HepG2 (cell line): ENCODE data around the gene EPN3. TPM values are rescaled to one million over a fixed set of nuclear protein-coding genes. Genes with fewer than 3 reads are reported as not detected.
A peak's percentile ranks its signal among the peaks of the same experiment; 100 is the strongest.

ENCODE experiments used
- CENPBD1 ChIP-seq: sonication (generic); formaldehyde crosslinking; IDR thresholded peaks from 2 replicates; pipeline ENCODE4 v1.8.0; 2022; ENCODE audit warnings: missing genetic modification reagents, low read depth, mild to moderate bottlenecking, borderline replicate concordance
- DRAP1 ChIP-seq: IDR thresholded peaks from 2 replicates; pipeline ENCODE4 v1.6.1; 2016; ENCODE audit warnings: missing genetic modification reagents, missing compliant biosample characterization
- FOXJ3 ChIP-seq: sonication (generic); formaldehyde crosslinking; IDR thresholded peaks from 2 replicates; pipeline ENCODE4 v1.4.0; 2020; ENCODE audit warnings: missing genetic modification reagents, mild to moderate bottlenecking, borderline replicate concordance
- GABPB1 ChIP-seq: IDR thresholded peaks from 2 replicates; pipeline ENCODE4 v1.6.1; 2016; ENCODE audit warnings: mild to moderate bottlenecking, missing genetic modification reagents, moderate library complexity, missing compliant biosample characterization
- IRF2 ChIP-seq: IDR thresholded peaks from 2 replicates; pipeline ENCODE4 v1.6.1; 2018; ENCODE audit warnings: missing genetic modification reagents, missing compliant biosample characterization
- KDM2A ChIP-seq: sonication (generic); formaldehyde crosslinking; IDR thresholded peaks from 2 replicates; pipeline ENCODE4 v1.4.0; 2020; ENCODE audit warnings: low read depth, missing genetic modification reagents, borderline replicate concordance
- KLF15 ChIP-seq: sonication (generic); formaldehyde crosslinking; IDR thresholded peaks from 2 replicates; pipeline ENCODE4 v1.8.1; 2023; ENCODE audit warnings: borderline replicate concordance, mild to moderate bottlenecking, inconsistent platforms, missing genetic modification reagents, mixed read lengths
- KMT2A ChIP-seq: sonication (generic); formaldehyde crosslinking; IDR thresholded peaks from 2 replicates; pipeline ENCODE4 v1.4.0; 2020; ENCODE audit warnings: missing genetic modification reagents
- MEIS1 ChIP-seq: sonication (generic); formaldehyde crosslinking; IDR thresholded peaks from 2 replicates; pipeline ENCODE4 v1.9.0; 2021; ENCODE audit warnings: mild to moderate bottlenecking, missing genetic modification reagents, moderate library complexity, borderline replicate concordance
- NR1H2 ChIP-seq: sonication (generic); formaldehyde crosslinking; IDR thresholded peaks from 2 replicates; pipeline ENCODE4 v1.8.1; 2022; ENCODE audit warnings: low read depth, missing genetic modification reagents, borderline replicate concordance
- SOX13 ChIP-seq, 3 experiments: fragments of 450-650 bp in 1 of 3; sonication (generic) in 1 of 3; formaldehyde crosslinking in 1 of 3; IDR thresholded peaks in 2 of 3; conservative IDR thresholded peaks in 1 of 3; 2 replicates each; pipeline versions ENCODE4 v1.5.0 to v1.6.1; 2016 to 2020; ENCODE audit warnings: antibody characterized with exemption in 1 of 3, mild to moderate bottlenecking in 1 of 3, missing compliant biosample characterization in 1 of 3, missing genetic modification reagents in 1 of 3, moderate library complexity in 1 of 3
- SRF ChIP-seq: IDR thresholded peaks from 2 replicates; pipeline ENCODE4 v1.6.1; 2011; ENCODE audit warnings: mild to moderate bottlenecking, low read depth, low read length, moderate library complexity
- TCF12 ChIP-seq, 2 experiments: fragments of 450-650 bp in 1 of 2; sonication (generic) in 1 of 2; formaldehyde crosslinking in 1 of 2; IDR thresholded peaks; 2 replicates each; pipeline versions ENCODE4 v1.6.1 to v1.8.0; 2017 to 2022; ENCODE audit warnings: antibody characterized with exemption in 1 of 2, mild to moderate bottlenecking in 1 of 2, missing genetic modification reagents in 1 of 2, moderate library complexity in 1 of 2
- TGIF2 ChIP-seq: IDR thresholded peaks from 2 replicates; pipeline ENCODE4 v1.6.1; 2016; ENCODE audit warnings: control low read depth, missing compliant biosample characterization
- ZBTB39 ChIP-seq: sonication (generic); formaldehyde crosslinking; IDR thresholded peaks from 2 replicates; pipeline ENCODE4 v1.5.0; 2020; ENCODE audit warnings: missing genetic modification reagents
- ZSCAN12 ChIP-seq: sonication (generic); formaldehyde crosslinking; IDR thresholded peaks from 2 replicates; pipeline ENCODE4 v1.9.0; 2021; ENCODE audit warnings: mild to moderate bottlenecking, missing genetic modification reagents
- polyA plus RNA-seq, 8 experiments: library from polyadenylated mRNA; depleted of rRNA in 3 of 8; stranded (reverse) in 7 of 8; unstranded in 1 of 8; fragments of >200 nt; fragmentation: Illumina TruSeq in 4 of 8; extraction: Trizol in 4 of 8; gene quantifications; 2 replicates each; pipeline versions ENCODE4 v1.2.1 to v1.2.3, GENCODE V29; 2011 to 2016; ENCODE audit warnings: low read depth in 4 of 8, missing spikeins in 1 of 8, mixed read lengths in 1 of 8; ENCODE audit not compliant: insufficient read depth in 1 of 8
- total RNA-seq, 5 experiments: library from RNA; depleted of rRNA; stranded (reverse); fragments of >200 nt; fragmentation: Illumina TruSeq; extraction: Trizol; gene quantifications; 2 replicates each; pipeline ENCODE4 v1.2.3, GENCODE V29; 2016; ENCODE audit warnings: low read depth in 1 of 5
- TF ChIP-seq, protein P1 (sequence below): sonication (generic); formaldehyde crosslinking; IDR thresholded peaks from 2 replicates; pipeline ENCODE4 v1.4.0; 2020; ENCODE audit warnings: missing genetic modification reagents, mild to moderate bottlenecking, borderline replicate concordance

The EPN3 gene
- total and polyA plus RNA-seq, 2 of the 13 experiments (the other 11 are each of a cell fraction or from before 2014, with no cell fraction given), result 0.11 to 0.95 TPM

GRCh38 chr17:50547035-50547735 is 14.7 kb downstream of the EPN3 start, which contains the start of gene SPATA20 (continued):
- no peak for TF ChIP-seq TCF12 (IDR thresholded peaks at IDR 0.05)
- 0 out of 2 replicates have a peak, but pooled peaks have one; percentile 16 for TF ChIP-seq TCF12 (CRISPR knock-in tag; IDR thresholded peaks at IDR 0.05)
- TF ChIP-seq NR1H2 (CRISPR knock-in tag), result no peak
- peak; percentile 82 for TF ChIP-seq IRF2 (CRISPR knock-in tag)
- TF ChIP-seq SOX13 (IDR thresholded peaks at IDR 0.05), result no peak; the same call in 1 of the 2 replicates
- peak in 1 of 2 experiments; percentile 41; a peak in 1 of 4 replicates for TF ChIP-seq SOX13 (CRISPR knock-in tag; conservative IDR thresholded peaks at IDR 0.05 in 1 of 2, IDR thresholded peaks at IDR 0.05 in 1 of 2)
- TF ChIP-seq KDM2A, result peak; percentile 95
- no peak for TF ChIP-seq ZBTB39
- peak; percentile 89 for TF ChIP-seq GABPB1 (CRISPR knock-in tag)
- peak; percentile 94; the same call in 1 of the 2 replicates for TF ChIP-seq ZSCAN12
- TF ChIP-seq DRAP1, result peak; percentile 76
- peak; percentile 72 for TF ChIP-seq KMT2A (CRISPR knock-in tag)
- TF ChIP-seq CENPBD1 (CRISPR knock-in tag), result no peak
- 0 out of 2 replicates have a peak, but pooled peaks have one; percentile 72 for TF ChIP-seq KLF15
- TF ChIP-seq FOXJ3 (CRISPR knock-in tag), result no peak
- TF ChIP-seq MEIS1 (CRISPR knock-in tag), result 0 out of 2 replicates have a peak, but pooled peaks have one; percentile 52
- TF ChIP-seq, protein P1, sequence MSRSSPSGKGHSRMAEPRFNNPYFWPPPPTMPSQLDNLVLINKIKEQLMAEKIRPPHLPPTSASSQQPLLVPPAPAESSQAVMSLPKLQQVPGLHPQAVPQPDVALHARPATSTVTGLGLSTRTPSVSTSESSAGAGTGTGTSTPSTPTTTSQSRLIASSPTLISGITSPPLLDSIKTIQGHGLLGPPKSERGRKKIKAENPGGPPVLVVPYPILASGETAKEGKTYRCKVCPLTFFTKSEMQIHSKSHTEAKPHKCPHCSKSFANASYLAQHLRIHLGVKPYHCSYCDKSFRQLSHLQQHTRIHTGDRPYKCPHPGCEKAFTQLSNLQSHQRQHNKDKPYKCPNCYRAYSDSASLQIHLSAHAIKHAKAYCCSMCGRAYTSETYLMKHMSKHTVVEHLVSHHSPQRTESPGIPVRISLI, result peak; percentile 51; the same call in 1 of the 2 replicates
- TF ChIP-seq TGIF2, result 0 out of 2 replicates have a peak, but pooled peaks have one; percentile 30
- TF ChIP-seq SRF, result no peak
